LNCaP clone FGC (cell line): ENCODE measurements around the gene USP46.

Experiments
- DNase-seq: peaks from one replicate; pipeline ENCODE4 v3.0.0-alpha.2; 2011; ENCODE audit warnings: low read depth
- H3K4me3 ChIP-seq: 2 replicates; pipeline ENCODE4 v1.5.1; 2011; ENCODE audit warnings: mild to moderate bottlenecking, low read depth, low read length, control low read depth
- TF ChIP-seq, protein P1 (sequence below): IDR thresholded peaks from 2 replicates; pipeline ENCODE4 v1.5.1; 2012; ENCODE audit warnings: mild to moderate bottlenecking; ENCODE audit not compliant: control insufficient read depth, insufficient read depth; ENCODE audit errors: extremely low read depth

Gene USP46

DNA sequence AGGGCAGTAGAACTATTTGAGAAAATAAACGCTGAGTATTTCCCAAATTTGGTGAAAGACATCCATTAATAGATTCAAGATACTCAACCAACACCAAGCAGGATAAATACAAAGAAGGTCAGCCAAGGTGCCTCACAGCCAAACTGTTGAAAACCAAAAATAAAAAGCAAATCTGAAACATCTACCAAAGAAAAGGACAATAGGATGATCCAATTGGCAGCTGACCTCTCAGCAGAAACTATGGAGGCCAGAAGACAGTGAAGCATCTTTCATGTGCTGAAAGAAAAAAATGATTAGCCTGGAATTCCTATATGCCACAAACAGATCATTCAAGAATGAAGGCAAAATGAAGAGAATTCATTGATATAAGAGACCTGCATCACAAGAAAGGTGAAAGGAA, 44.9 kb downstream of the USP46 start:
- DNase-seq: no peak
- H3K4me3 ChIP-seq: no peak overlapping the region
- TF ChIP-seq, protein P1, sequence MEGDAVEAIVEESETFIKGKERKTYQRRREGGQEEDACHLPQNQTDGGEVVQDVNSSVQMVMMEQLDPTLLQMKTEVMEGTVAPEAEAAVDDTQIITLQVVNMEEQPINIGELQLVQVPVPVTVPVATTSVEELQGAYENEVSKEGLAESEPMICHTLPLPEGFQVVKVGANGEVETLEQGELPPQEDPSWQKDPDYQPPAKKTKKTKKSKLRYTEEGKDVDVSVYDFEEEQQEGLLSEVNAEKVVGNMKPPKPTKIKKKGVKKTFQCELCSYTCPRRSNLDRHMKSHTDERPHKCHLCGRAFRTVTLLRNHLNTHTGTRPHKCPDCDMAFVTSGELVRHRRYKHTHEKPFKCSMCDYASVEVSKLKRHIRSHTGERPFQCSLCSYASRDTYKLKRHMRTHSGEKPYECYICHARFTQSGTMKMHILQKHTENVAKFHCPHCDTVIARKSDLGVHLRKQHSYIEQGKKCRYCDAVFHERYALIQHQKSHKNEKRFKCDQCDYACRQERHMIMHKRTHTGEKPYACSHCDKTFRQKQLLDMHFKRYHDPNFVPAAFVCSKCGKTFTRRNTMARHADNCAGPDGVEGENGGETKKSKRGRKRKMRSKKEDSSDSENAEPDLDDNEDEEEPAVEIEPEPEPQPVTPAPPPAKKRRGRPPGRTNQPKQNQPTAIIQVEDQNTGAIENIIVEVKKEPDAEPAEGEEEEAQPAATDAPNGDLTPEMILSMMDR: no peak

DNA sequence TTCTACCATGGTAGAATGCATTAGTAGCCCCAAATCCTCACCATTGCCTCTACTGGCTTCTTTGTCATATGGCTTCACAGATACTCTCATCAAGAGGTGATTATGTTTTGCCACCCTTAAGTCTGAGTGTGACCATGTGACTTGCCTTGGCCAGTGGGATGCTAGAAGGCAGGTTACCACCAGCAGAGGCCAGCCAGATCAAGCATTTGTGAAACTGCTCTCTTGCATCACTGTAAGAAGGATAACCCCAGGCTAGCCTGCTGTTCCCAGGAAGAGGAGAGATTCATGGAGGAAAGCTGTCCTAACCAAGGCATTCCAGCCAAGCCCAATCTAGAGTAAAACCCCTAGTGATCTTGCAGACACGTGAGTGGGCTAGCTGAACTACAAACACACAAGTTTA, 46.8 kb downstream of the USP46 start:
- TF ChIP-seq, protein P1: no peak
- no peak for DNase-seq

DNA sequence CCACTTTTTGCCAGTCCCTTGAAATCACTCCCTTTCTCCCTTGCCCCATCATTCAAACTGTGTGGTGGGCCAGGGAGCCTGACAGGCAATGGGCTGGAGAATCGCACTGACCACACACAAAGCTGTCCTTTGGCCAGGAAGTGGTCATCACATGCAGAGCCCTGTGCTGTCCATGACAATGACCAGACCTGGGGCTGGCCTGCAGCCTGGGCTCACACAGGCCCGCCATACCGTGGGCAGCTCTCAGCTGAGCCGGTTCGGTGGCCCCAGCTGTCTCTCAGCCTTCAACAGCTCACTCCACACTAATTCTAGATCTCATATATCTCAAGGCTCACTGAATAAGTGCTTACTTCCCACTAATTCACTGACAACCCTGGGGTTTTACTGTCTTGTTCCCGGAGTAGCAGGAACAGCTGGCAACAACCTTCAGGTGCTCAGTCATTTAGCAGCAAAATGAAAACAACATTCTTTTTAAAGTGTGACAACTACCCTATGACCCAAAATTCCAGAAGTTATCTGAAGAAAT, 48.0 kb downstream of the USP46 start:
- DNase-seq: no peak
- TF ChIP-seq, protein P1: no peak
- H3K4me3 ChIP-seq: no peak overlapping the region

More for the DNA sequence above, 46.8 kb downstream of the USP46 start:
- no peak overlapping the region for H3K4me3 ChIP-seq

DNA sequence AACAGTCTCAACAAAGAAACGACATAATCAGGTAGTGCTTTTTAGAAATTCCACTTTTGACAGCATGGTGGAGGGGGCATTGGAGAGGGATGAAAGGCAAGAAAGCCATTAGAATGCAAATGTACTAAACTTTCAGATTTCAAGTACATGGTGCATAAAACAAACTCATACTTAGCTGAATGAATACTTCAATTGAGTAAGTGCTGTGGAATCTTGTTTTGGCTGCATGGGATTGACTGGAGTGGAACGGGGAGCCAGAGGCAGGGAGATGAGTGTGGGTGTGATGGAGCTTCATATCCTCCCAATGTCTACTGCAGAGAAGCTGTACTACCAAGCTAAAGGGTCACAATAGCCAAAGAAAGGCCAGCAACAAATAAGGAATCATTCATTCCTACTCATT, 52.4 kb downstream of the USP46 start:
- no peak for DNase-seq
- H3K4me3 ChIP-seq: no peak overlapping the region
- TF ChIP-seq, protein P1: no peak

DNA sequence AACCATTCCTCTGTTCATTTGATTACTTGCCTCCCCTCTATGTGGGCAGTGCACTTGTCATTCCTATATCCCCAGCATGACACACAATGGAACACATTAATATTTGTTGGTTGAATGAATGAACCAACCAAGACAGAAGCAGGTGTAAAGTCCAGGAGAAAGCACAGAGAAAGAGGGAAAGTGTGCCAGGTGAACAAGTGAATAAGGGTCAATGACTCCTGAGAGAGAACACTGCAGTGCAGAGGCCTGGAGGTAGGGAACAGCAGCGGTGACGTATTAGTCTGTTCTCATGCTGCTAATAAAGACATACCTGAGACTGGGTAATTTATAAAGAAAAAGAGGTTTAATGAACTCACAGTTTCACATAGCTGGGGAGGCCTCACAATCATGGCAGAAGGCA, 53.1 kb downstream of the USP46 start:
- no peak overlapping the region for H3K4me3 ChIP-seq
- no peak for DNase-seq
- TF ChIP-seq, protein P1: no peak

DNA sequence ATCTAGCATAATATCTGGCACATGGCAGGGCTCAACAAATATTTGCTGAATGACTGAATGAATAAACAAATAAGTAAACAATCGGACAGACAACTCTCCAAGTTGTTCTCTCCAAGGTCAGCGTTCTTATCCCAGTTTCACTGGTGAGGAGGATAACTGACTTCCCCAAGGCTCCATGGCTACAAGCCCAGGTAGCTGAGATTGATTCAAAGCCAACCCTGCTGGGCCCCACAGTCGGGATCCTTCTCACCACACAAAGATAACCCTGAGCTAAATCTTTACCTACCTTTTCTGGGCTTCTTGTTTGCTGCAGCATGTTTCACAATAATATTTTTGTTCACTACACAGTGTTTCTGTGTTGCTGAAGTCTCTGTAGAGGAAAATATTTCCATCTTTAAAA, 54.9 kb downstream of the USP46 start:
- peak; percentile 75 for DNase-seq
- H3K4me3 ChIP-seq: no peak overlapping the region

DNA sequence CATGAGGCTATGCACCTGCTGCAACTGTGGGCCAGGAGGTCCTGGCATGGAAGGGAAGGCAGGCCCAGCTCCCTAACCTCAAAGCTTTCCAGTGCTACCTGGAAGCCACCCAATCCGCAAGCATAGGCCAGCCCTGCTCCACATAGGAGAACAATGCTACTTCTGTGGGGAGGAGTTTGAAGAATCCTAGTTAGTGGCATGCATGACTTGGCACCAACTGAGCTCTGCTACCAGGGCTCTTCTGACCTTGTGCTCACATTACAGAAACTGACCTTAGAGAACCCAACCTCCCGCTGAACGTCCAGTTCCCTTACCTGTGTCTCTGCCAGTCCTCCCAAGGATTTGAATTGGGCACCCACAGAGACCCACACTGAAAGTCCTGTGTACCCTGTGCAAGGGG, 58.8 kb downstream of the USP46 start:
- TF ChIP-seq, protein P1: no peak
- no peak for DNase-seq
- H3K4me3 ChIP-seq: no peak overlapping the region

More for the DNA sequence above, 54.9 kb downstream of the USP46 start:
- TF ChIP-seq, protein P1: no peak
